Left ventricle myocardium inferior (tissue), 1 donor: ENCODE results near the gene OR8B8. TPM values are rescaled to one million over a fixed set of nuclear protein-coding genes. Genes with fewer than 3 reads are reported as not detected.
A peak's percentile ranks its signal among the peaks of the same experiment; 100 is the strongest.

Source experiments
- DNase-seq: peaks from one replicate; pipeline ENCODE4 v3.0.0-alpha.2; 2020
- H3K27ac ChIP-seq: fragments of 200-600 bp; replicated peaks from 2 replicates; pipeline ENCODE4 v1.8.0; 2021
- H3K27me3 ChIP-seq: fragments of 200-600 bp; 2 replicates; pipeline ENCODE4 v1.8.0; 2021; ENCODE audit warnings: low read depth
- H3K36me3 ChIP-seq: fragments of 200-600 bp; 2 replicates; pipeline ENCODE4 v1.8.0; 2021
- H3K4me1 ChIP-seq: fragments of 200-600 bp; 2 replicates; pipeline ENCODE4 v1.8.0; 2021
- H3K4me3 ChIP-seq: fragments of 200-600 bp; 2 replicates; pipeline ENCODE4 v1.8.0; 2021; ENCODE audit warnings: mild to moderate bottlenecking, moderate library complexity
- H3K9me3 ChIP-seq: fragments of 200-600 bp; replicated peaks from 2 replicates; pipeline ENCODE4 v1.8.0; 2021
- CTCF ChIP-seq: fragments of 200-600 bp; IDR thresholded peaks from 2 replicates; pipeline ENCODE4 v1.8.0; 2021; ENCODE audit warnings: antibody characterized with exemption, mild to moderate bottlenecking, borderline replicate concordance
- intact Hi-C: fragments of 100-400 bp; cut with micrococcal nuclease; formaldehyde crosslinking; loops from one replicate; pipeline ENCODE4 v1.11.0; 2022
- long read RNA-seq: library from polyadenylated mRNA; unstranded; transcript quantifications from one replicate; pipeline ENCODE4 v2.0.0, GENCODE V29; 2021
- total RNA-seq: library from RNA; stranded (reverse); fragmentation: NEBNext Ultra II Directional; extraction: Animal tissue kit (Norgen Biotek cat#: 25700); gene quantifications from one replicate; pipeline ENCODE4 v1.2.1, GENCODE V29; 2021
- donor health status: DM: no; HTN: yes; CAD: no; lungs with severe emphysema.

Gene OR8B8
- total RNA-seq: not detected
- long read RNA-seq: 0 reads

DNA sequence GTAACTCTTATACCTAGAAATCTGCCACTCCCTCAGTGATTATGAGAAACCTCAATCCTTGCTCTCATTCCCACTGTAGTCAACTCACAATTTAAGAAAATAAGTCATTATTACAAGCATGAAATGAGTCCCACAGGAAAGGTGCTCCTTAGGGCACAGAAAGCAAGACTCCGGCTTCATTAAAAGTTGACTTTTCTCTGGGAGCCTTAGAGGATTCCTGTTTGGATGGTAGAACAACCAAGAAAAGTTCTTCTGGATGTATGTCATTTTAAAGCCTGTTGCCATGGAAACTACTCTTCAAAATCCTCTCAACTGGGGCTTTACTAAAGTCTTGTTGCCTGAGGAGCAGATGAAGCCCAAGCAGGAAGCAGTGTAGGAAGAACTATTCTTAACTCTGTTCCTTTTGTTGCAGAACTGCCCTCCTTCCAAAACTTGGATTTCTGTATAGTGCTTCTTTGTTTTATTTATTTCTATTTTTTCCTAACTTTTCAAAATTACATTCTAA is at the start of gene OR8B8:
Gene OR8B8 (minus strand): TSS at position 51 of the 505 bp plus-strand sequence. CDS start 4,611 bp downstream, outside the sequence.
- Histone ChIP-seq H3K27me3 (peaks cover 9% of the 10 kb centered on the region), H3K36me3 (no peaks in the 10 kb centered on the region), H3K4me1 (no peaks in the 10 kb centered on the region), H3K27ac (no peak within 1 kb of the TSS), H3K4me3 (no peak within 1 kb of the TSS), H3K9me3 (peaks cover 23% of the 10 kb centered on the region)
- DNase-seq: no peak
- TF ChIP-seq CTCF: no peak
- intact Hi-C loops: no loop called here

GRCh38 chr11:124493016-124493655 is 47.6 kb upstream of the OR8B8 start:
- peaks cover 9% of the 10 kb centered on the region for H3K27me3 ChIP-seq

GRCh38 chr11:124483422-124483821 is 37.9 kb upstream of the OR8B8 start:
- H3K27ac ChIP-seq: no peak overlapping the region
- intact Hi-C loops: no loop called here
- H3K27me3 ChIP-seq: peaks cover 10% of the 10 kb centered on the region
- peaks cover 11% of the 10 kb centered on the region for H3K9me3 ChIP-seq
- no peak overlapping the region for H3K4me3 ChIP-seq
- no peak for TF ChIP-seq CTCF
- no peaks in the 10 kb centered on the region for H3K4me1 ChIP-seq
- no peak for DNase-seq
- H3K36me3 ChIP-seq: no peaks in the 10 kb centered on the region

More at GRCh38 chr11:124493016-124493655, 47.6 kb upstream of the OR8B8 start:
- TF ChIP-seq CTCF: no peak
- Histone ChIP-seq H3K27ac (no peak overlapping the region), H3K4me3 (no peak overlapping the region), H3K9me3 (peaks cover 28% of the 10 kb centered on the region), H3K4me1 (no peaks in the 10 kb centered on the region), H3K36me3 (no peaks in the 10 kb centered on the region)
- DNase-seq: no peak
- intact Hi-C loops: no loop called here

GRCh38 chr11:124482362-124483147 is 37.1 kb upstream of the OR8B8 start:
- Histone ChIP-seq H3K27ac (no peak overlapping the region), H3K9me3 (peaks cover 4% of the 10 kb centered on the region), H3K36me3 (no peaks in the 10 kb centered on the region), H3K27me3 (peaks cover 10% of the 10 kb centered on the region), H3K4me1 (no peaks in the 10 kb centered on the region), H3K4me3 (no peak overlapping the region)
- DNase-seq: no peak
- intact Hi-C loops: no loop called here
- no peak for TF ChIP-seq CTCF

GRCh38 chr11:124481365-124482323 is 36.1 kb upstream of the OR8B8 start:
- peak overlapping the region; percentile 52 for H3K4me3 ChIP-seq

More at GRCh38 chr11:124481365-124482323, 36.1 kb upstream of the OR8B8 start:
- no peak for TF ChIP-seq CTCF
- Histone ChIP-seq H3K4me1 (no peaks in the 10 kb centered on the region), H3K9me3 (no peaks in the 10 kb centered on the region), H3K36me3 (no peaks in the 10 kb centered on the region), H3K27ac (no peak overlapping the region), H3K27me3 (peaks cover 10% of the 10 kb centered on the region)
- DNase-seq: no peak
- intact Hi-C loops: no loop called here
